Urinary bladder (tissue), 4 donors: Measurements from ENCODE around the gene HDHD3. TPM values are rescaled to one million over a fixed set of nuclear protein-coding genes. Genes with fewer than 3 reads are reported as not detected.

Experiments
- DNase-seq: peaks from one replicate; pipeline ENCODE4 v3.0.0-alpha.2; 2015; ENCODE audit errors: extremely low spot score
- H3K27ac ChIP-seq: one replicate; pipeline ENCODE4 v1.5.1; 2013; ENCODE audit warnings: low read depth, mild to moderate bottlenecking, moderate library complexity
- H3K36me3 ChIP-seq: one replicate; pipeline ENCODE4 v1.6.1; 2013; ENCODE audit warnings: mild to moderate bottlenecking, moderate library complexity; ENCODE audit not compliant: insufficient read depth
- H3K4me1 ChIP-seq: one replicate; pipeline ENCODE4 v1.6.1; 2013; ENCODE audit warnings: mild to moderate bottlenecking, moderate library complexity; ENCODE audit not compliant: insufficient read depth
- H3K4me3 ChIP-seq: one replicate; pipeline ENCODE4 v1.5.1; 2013; ENCODE audit warnings: low read depth, low read length
- WGBS: extraction: QIAGEN DNeasy Blood & Tissue Kit; methylation state at CpG from one replicate; pipeline ENCODE4 v1.1.7; 2013; 5-methylcytosine and 5-hydroxymethylcytosine counted together
- polyA plus RNA-seq: library from polyadenylated mRNA; stranded (reverse); fragments of 200-250 nt; gene quantifications from one replicate; pipeline ENCODE4 v1.2.3, GENCODE V29; 2013
- total RNA-seq: library from RNA; depleted of rRNA; stranded (reverse); fragments of >200 nt; gene quantifications from one replicate; pipeline ENCODE4 v1.2.3, GENCODE V29; 2014
- donor health status: healthy with polysubstance abuse.
- donor health status: healthy.

The HDHD3 gene
- total and polyA plus RNA-seq, 2 donors, result 5.1 to 32.2 TPM

- 86% methylated on average over 3 of the region's 3 CpGs for WGBS
- no peak overlapping the region for H3K4me3 ChIP-seq
- DNase-seq, result no peak
- no peaks in the 10 kb centered on the region for H3K36me3 ChIP-seq
- H3K27ac ChIP-seq, result no peak overlapping the region
- H3K4me1 ChIP-seq, result no peaks in the 10 kb centered on the region
Measured at GRCh38 chr9:113399646-113400200, 22.9 kb upstream of the HDHD3 start.

GRCh38 chr9:113398796-113399195 lies 22.0 kb upstream of the HDHD3 start:
- Histone ChIP-seq H3K4me1 (no peaks in the 10 kb centered on the region), H3K4me3 (no peak overlapping the region), H3K27ac (no peak overlapping the region), H3K36me3 (no peaks in the 10 kb centered on the region)
- no peak for DNase-seq
- 89% methylated on average over 5 of the region's 5 CpGs for WGBS

GRCh38 chr9:113397203-113397631 lies 20.4 kb upstream of the HDHD3 start:
- no peak for DNase-seq
- no peak overlapping the region for H3K4me3 ChIP-seq
- 78% methylated on average over 3 of the region's 3 CpGs for WGBS
- no peak overlapping the region for H3K27ac ChIP-seq
- no peaks in the 10 kb centered on the region for H3K36me3 ChIP-seq
- H3K4me1 ChIP-seq, result no peaks in the 10 kb centered on the region

GRCh38 chr9:113395000-113395861 lies 18.4 kb upstream of the HDHD3 start:
- no peaks in the 10 kb centered on the region for H3K4me1 ChIP-seq
- H3K27ac ChIP-seq, result no peak overlapping the region
- H3K36me3 ChIP-seq, result peaks cover 4% of the 10 kb centered on the region
- no peak for DNase-seq
- WGBS, result 96% methylated on average over 9 of the region's 9 CpGs
- H3K4me3 ChIP-seq, result no peak overlapping the region

GRCh38 chr9:113393281-113393680 lies 16.5 kb upstream of the HDHD3 start:
- peaks cover 4% of the 10 kb centered on the region for H3K36me3 ChIP-seq
- DNase-seq, result no peak
- WGBS, result 91% methylated on average over 7 of the region's 7 CpGs

GRCh38 chr9:113391917-113392316 lies 15.1 kb upstream of the HDHD3 start:
- WGBS, result 94% methylated on average over 7 of the region's 7 CpGs
- H3K27ac ChIP-seq, result no peak overlapping the region
- peaks cover 4% of the 10 kb centered on the region for H3K36me3 ChIP-seq
- no peak for DNase-seq
- H3K4me1 ChIP-seq, result no peaks in the 10 kb centered on the region
- no peak overlapping the region for H3K4me3 ChIP-seq

More at GRCh38 chr9:113393281-113393680, 16.5 kb upstream of the HDHD3 start:
- Histone ChIP-seq H3K4me1 (no peaks in the 10 kb centered on the region), H3K27ac (no peak overlapping the region), H3K4me3 (no peak overlapping the region)

GRCh38 chr9:113390192-113390960 lies 13.6 kb upstream of the HDHD3 start:
- WGBS, result 94% methylated on average over 17 of the region's 17 CpGs
- H3K4me3 ChIP-seq, result no peak overlapping the region
- no peak for DNase-seq
- peaks cover 4% of the 10 kb centered on the region for H3K36me3 ChIP-seq
- H3K27ac ChIP-seq, result no peak overlapping the region
- H3K4me1 ChIP-seq, result no peaks in the 10 kb centered on the region

GRCh38 chr9:113389451-113389850 lies 12.7 kb upstream of the HDHD3 start:
- DNase-seq, result no peak
- Histone ChIP-seq H3K4me1 (no peaks in the 10 kb centered on the region), H3K36me3 (peaks cover 4% of the 10 kb centered on the region), H3K27ac (no peak overlapping the region), H3K4me3 (no peak overlapping the region)
- WGBS, result 95% methylated on average over 11 of the region's 11 CpGs

- DNase-seq, result no peak
- Histone ChIP-seq H3K4me1 (no peaks in the 10 kb centered on the region), H3K36me3 (peaks cover 4% of the 10 kb centered on the region), H3K27ac (no peak overlapping the region), H3K4me3 (no peak overlapping the region)
- 92% methylated on average over 13 of the region's 13 CpGs for WGBS
Measured at GRCh38 chr9:113388833-113389232, 12.0 kb upstream of the HDHD3 start.

GRCh38 chr9:113387560-113388230 lies 10.9 kb upstream of the HDHD3 start:
- Histone ChIP-seq H3K4me3 (no peak overlapping the region), H3K27ac (no peak overlapping the region), H3K4me1 (no peaks in the 10 kb centered on the region), H3K36me3 (peaks cover 4% of the 10 kb centered on the region)
- WGBS, result 81% methylated on average over 9 of the region's 9 CpGs
- DNase-seq, result no peak

- no peak overlapping the region for H3K27ac ChIP-seq
- no peak for DNase-seq
- H3K4me1 ChIP-seq, result no peaks in the 10 kb centered on the region
- H3K4me3 ChIP-seq, result no peak overlapping the region
- peaks cover 4% of the 10 kb centered on the region for H3K36me3 ChIP-seq
- 94% methylated on average over 4 of the region's 4 CpGs for WGBS
Measured at GRCh38 chr9:113386571-113387393, 10.0 kb upstream of the HDHD3 start.

GRCh38 chr9:113381909-113382411 lies 5.2 kb upstream of the HDHD3 start:
- Histone ChIP-seq H3K4me3 (no peak overlapping the region), H3K27ac (no peak overlapping the region), H3K36me3 (no peaks in the 10 kb centered on the region), H3K4me1 (no peaks in the 10 kb centered on the region)
- DNase-seq, result peak; percentile 31
- WGBS, result 83% methylated on average over 8 of the region's 8 CpGs
